Ishikawa (cell line): ENCODE measurements around the gene GREM1.

Experiments used
- CEBPB ChIP-seq: IDR thresholded peaks from 2 replicates; pipeline ENCODE4 v1.6.1; 2012
- CREB1 ChIP-seq: IDR thresholded peaks from 2 replicates; pipeline ENCODE4 v1.6.1; 2012; ENCODE audit warnings: low read depth
- EGR1 ChIP-seq: IDR thresholded peaks from 2 replicates; pipeline ENCODE4 v1.6.1; 2012
- EP300 ChIP-seq: IDR thresholded peaks from 2 replicates; pipeline ENCODE4 v1.6.1; 2012; ENCODE audit warnings: borderline replicate concordance
- FOXM1 ChIP-seq: IDR thresholded peaks from 2 replicates; pipeline ENCODE4 v1.6.1; 2012; ENCODE audit warnings: low read depth, borderline replicate concordance
- NFIC ChIP-seq: IDR thresholded peaks from 2 replicates; pipeline ENCODE4 v1.6.1; 2012
- RAD21 ChIP-seq: IDR thresholded peaks from 2 replicates; pipeline ENCODE4 v1.6.1; 2012; ENCODE audit warnings: low read depth
- TAF1 ChIP-seq: IDR thresholded peaks from 2 replicates; pipeline ENCODE4 v1.6.1; 2012; ENCODE audit warnings: low read depth, mild to moderate bottlenecking
- TCF12 ChIP-seq: IDR thresholded peaks from 2 replicates; pipeline ENCODE4 v1.6.1; 2012; ENCODE audit warnings: low read depth
- TEAD4 ChIP-seq: IDR thresholded peaks from 2 replicates; pipeline ENCODE4 v1.6.1; 2012
- YY1 ChIP-seq: IDR thresholded peaks from 2 replicates; pipeline ENCODE4 v1.6.1; 2012; ENCODE audit warnings: low read depth
- ZBTB7A ChIP-seq: IDR thresholded peaks from 2 replicates; pipeline ENCODE4 v1.6.1; 2012; ENCODE audit warnings: low read depth
- TF ChIP-seq, protein P1 (sequence below): IDR thresholded peaks from 2 replicates; pipeline ENCODE4 v1.6.1; 2012; ENCODE audit warnings: low read depth, mild to moderate bottlenecking
- TF ChIP-seq, protein P2 (sequence below): IDR thresholded peaks from 2 replicates; pipeline ENCODE4 v1.6.1; 2012
- TF ChIP-seq, protein P3 (sequence below): IDR thresholded peaks from 2 replicates; pipeline ENCODE4 v1.6.1; 2012

GREM1 gene

DNA sequence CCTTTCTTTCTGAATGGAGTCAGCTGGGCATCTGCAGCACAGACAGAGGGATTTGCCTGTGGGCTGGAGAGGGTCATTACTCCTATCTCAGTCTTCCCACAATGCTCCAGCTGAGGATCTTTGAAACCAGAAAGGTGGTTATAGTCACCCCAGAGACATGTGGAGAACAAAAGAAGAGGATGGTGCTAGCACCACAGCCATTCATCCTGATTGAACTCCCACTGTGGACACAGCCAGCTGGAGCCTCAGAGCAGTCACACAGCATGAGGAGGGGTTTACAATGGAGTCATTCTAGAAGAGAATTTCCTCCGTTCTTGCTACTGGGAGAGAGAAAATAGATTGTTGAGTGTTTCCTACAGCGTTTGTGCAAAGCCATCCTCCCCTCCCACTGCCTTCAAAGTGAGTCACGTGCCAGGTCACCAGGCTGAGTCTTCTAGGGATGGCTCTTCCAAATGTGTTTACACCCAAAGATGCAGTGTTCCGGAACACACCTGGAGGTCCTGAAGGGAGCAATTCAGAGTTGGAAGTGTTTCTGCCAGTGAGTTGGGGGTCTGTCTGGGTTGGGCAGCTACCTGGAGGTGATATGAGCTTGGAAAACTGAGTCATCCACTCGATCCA is 18.9 kb upstream of the GREM1 start:
- TF ChIP-seq NFIC (no peak), EP300 (no peak), TEAD4 (no peak)

DNA sequence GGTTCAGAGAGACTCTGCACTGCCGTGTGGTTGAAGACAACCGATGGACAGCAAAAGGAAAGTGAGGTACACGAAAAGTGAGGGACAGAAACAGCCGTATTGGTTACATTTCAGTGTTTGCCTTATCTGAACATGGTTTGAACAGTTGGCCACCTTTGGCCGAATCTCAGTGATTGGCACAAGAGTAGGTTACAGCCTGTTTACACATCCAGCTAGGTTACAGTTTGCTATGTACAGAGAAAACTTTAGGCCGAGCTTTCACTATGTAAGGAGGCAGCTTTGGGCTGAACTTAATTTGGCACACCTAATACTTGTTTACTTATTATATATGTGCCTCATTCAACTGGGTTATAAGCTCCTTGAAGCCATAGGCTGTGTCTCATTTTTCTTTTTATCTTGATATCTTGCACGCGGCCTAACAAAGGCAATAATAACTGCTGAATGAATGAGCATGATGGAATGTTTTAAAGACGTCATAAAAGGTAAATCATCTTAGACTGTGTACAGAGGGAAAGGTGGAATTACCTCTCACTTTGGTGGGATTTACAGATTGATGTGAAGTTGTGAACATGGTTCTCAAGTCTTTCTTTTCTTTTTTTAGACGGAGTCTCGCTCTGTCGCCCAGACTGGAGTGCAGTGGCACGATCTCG is 17.2 kb upstream of the GREM1 start:
- TF ChIP-seq TEAD4 (no peak), RAD21 (no peak), ZBTB7A (no peak), EP300 (no peak), FOXM1 (no peak), NFIC (no peak), TCF12 (no peak), TAF1 (no peak), CREB1 (no peak), EGR1 (no peak), CEBPB (no peak), YY1 (no peak)
- TF ChIP-seq, protein P1, sequence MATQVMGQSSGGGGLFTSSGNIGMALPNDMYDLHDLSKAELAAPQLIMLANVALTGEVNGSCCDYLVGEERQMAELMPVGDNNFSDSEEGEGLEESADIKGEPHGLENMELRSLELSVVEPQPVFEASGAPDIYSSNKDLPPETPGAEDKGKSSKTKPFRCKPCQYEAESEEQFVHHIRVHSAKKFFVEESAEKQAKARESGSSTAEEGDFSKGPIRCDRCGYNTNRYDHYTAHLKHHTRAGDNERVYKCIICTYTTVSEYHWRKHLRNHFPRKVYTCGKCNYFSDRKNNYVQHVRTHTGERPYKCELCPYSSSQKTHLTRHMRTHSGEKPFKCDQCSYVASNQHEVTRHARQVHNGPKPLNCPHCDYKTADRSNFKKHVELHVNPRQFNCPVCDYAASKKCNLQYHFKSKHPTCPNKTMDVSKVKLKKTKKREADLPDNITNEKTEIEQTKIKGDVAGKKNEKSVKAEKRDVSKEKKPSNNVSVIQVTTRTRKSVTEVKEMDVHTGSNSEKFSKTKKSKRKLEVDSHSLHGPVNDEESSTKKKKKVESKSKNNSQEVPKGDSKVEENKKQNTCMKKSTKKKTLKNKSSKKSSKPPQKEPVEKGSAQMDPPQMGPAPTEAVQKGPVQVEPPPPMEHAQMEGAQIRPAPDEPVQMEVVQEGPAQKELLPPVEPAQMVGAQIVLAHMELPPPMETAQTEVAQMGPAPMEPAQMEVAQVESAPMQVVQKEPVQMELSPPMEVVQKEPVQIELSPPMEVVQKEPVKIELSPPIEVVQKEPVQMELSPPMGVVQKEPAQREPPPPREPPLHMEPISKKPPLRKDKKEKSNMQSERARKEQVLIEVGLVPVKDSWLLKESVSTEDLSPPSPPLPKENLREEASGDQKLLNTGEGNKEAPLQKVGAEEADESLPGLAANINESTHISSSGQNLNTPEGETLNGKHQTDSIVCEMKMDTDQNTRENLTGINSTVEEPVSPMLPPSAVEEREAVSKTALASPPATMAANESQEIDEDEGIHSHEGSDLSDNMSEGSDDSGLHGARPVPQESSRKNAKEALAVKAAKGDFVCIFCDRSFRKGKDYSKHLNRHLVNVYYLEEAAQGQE = no peak
- TF ChIP-seq, protein P2, sequence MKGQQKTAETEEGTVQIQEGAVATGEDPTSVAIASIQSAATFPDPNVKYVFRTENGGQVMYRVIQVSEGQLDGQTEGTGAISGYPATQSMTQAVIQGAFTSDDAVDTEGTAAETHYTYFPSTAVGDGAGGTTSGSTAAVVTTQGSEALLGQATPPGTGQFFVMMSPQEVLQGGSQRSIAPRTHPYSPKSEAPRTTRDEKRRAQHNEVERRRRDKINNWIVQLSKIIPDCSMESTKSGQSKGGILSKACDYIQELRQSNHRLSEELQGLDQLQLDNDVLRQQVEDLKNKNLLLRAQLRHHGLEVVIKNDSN = no peak
- TF ChIP-seq, protein P3, sequence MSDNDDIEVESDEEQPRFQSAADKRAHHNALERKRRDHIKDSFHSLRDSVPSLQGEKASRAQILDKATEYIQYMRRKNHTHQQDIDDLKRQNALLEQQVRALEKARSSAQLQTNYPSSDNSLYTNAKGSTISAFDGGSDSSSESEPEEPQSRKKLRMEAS = no peak

DNA sequence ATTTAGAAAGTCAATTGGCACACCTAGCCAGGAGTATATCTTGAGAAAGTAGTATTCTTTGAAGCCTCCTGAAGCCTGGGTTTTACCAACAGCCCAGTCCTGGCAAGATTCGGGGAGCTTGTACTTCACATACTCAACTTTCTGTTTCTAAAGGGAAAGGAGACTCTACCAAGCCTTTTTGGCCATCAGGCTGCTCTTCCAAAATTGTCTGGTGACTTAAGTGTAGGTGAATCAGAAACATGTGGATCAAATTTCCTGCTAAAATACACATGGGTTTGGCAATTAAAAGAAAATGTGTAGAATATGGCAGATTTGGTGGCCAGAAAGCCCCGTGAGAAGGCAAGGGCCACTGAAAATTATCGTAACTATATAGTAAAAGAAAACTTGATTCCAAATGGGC is 15.9 kb upstream of the GREM1 start:
- TF ChIP-seq, protein P2 = no peak
- TF ChIP-seq TCF12 (no peak), EP300 (no peak), TAF1 (no peak), TEAD4 (no peak), CEBPB (no peak), RAD21 (no peak)
- TF ChIP-seq, protein P3 = no peak

DNA sequence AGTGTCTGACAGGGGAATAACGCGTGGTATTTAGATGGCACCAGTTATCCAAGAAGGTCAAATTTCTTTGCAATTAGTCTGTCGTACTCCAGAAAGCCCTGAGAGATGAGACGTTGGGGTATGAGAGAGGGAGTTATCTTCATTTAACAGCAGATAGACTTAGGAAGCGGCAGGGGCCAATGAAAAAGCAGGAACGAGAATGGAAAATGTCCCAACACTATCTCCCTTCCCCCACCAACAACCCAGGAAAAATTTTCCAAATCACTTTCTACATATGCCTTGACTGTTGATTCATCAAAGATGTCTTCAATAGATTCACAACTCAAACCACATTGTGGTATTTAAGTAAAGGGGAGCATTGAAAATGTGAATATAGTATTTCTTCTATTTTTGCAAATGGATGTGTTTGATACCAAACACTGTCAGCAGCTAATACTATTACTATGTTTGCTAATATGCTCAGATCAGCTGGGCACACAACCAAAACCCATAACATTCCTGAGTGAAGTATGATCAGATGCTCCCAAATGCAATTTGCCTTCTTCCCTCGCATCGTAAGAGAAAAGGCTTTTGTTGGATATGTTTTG is 13.3 kb upstream of the GREM1 start:
- TF ChIP-seq, protein P1 = no peak
- TF ChIP-seq RAD21 = no peak
- TF ChIP-seq, protein P3 = no peak
- TF ChIP-seq ZBTB7A = no peak
- TF ChIP-seq EGR1 = no peak
- no peak for TF ChIP-seq EP300

DNA sequence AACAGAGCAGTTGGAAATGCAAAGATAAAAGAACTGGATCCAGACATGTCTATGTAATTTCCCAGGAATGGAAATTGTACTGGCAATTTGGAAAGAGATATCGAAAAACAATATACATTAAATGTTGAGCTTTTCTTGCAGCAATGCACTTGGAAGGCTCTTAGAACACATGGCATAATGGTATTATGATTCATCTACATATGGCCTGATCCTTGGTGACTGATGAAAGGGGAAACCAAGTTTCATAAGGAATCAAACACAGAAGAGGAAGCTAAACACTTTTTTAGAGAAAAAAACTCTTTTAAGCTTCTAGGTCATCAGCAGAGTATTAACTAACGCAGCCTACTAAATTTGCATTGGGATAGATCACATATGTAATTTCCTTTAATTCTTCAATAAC is 12.4 kb upstream of the GREM1 start:
- TF ChIP-seq CREB1 = no peak
- no peak for TF ChIP-seq FOXM1
- TF ChIP-seq EGR1 = no peak
- no peak for TF ChIP-seq TAF1
- TF ChIP-seq TCF12 = no peak
- no peak for TF ChIP-seq ZBTB7A
- no peak for TF ChIP-seq TEAD4
- TF ChIP-seq, protein P3 = no peak
- TF ChIP-seq, protein P1 = no peak
- TF ChIP-seq, protein P2 = no peak
- TF ChIP-seq RAD21 = no peak
